ENCODE data around the gene CPT1C.

- TF ChIP-seq POLR2A (IDR thresholded peaks at IDR 0.05) (no peak), CTCF (IDR thresholded peaks at IDR 0.05) (no peak), EP300 (IDR thresholded peaks at IDR 0.05) (no peak)
Observed at GRCh38 chr19:49758292-49758691, 67.4 kb downstream of the CPT1C start.

All from tibial nerve (tissue), 4 donors.